ENCODE results near the gene RIT1.

RIT1 gene

DNA sequence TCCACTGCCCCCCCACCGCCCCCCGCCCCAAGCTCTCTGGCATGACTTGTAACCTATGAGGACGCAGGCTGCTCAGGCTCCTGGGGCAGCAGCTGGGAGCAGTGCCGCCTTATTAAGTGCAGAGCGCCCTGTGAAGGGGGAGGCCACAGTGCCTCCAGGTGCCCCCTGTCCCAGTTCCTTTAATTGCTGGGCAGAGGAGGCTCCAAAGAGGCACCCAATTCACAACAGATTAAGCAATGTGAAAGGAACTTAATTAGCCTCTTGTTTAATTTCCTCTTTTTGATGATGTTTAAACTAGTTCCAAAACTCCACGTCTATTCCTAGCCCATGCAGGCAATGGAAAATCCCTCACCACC lies 33.3 kb upstream of the RIT1 start:
- Histone ChIP-seq H3K36me3 (ENCODE audit: control insufficient read depth, insufficient read depth, low read length) (peaks cover 27% of the 10 kb centered on the region), H3K27me3 (ENCODE audit: control insufficient read depth, insufficient read depth, low read length) (no peaks in the 10 kb centered on the region), H3K9me3 (ENCODE audit: control insufficient read depth, insufficient read depth, low read length) (no peaks in the 10 kb centered on the region), H3K4me3 (ENCODE audit: low read depth, low read length) (no peak overlapping the region), H3K27ac (ENCODE audit: low read depth, low read length) (no peak overlapping the region), H3K9ac (ENCODE audit: low read depth, low read length) (no peak overlapping the region), H3K4me1 (ENCODE audit: control insufficient read depth, insufficient read depth, low read length) (peaks cover 12% of the 10 kb centered on the region)

DNA sequence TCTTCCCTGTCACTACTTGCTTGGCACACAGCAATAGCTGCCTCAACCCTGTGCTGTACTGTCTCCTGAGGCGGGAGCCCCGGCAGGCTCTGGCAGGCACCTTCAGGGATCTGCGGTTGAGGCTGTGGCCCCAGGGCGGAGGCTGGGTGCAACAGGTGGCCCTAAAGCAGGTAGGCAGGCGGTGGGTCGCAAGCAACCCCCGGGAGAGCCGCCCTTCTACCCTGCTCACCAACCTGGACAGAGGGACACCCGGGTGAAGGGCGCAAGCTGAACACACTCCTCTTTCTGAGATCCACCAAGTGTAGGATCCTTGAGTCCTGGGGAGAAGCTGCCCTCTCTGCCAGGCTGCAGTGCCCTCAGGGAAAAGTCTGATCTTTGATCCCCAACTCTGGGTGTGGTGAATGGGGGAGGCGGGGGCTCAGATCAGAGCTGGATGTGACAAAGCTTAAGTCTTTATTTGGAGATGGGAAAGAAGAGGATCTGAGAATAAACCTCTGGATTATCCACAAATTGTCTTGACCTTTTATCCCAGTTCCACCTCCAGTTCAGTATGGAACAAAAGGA lies 31.5 kb upstream of the RIT1 start:
- Histone ChIP-seq H3K9ac (ENCODE audit: low read depth, low read length) (no peak overlapping the region), H3K4me1 (ENCODE audit: control insufficient read depth, insufficient read depth, low read length) (peaks cover 12% of the 10 kb centered on the region), H3K4me3 (ENCODE audit: low read depth, low read length) (no peak overlapping the region), H3K27me3 (ENCODE audit: control insufficient read depth, insufficient read depth, low read length) (no peaks in the 10 kb centered on the region), H3K36me3 (ENCODE audit: control insufficient read depth, insufficient read depth, low read length) (peaks cover 13% of the 10 kb centered on the region), H3K27ac (ENCODE audit: low read depth, low read length) (no peak overlapping the region), H3K9me3 (ENCODE audit: control insufficient read depth, insufficient read depth, low read length) (no peaks in the 10 kb centered on the region)

DNA sequence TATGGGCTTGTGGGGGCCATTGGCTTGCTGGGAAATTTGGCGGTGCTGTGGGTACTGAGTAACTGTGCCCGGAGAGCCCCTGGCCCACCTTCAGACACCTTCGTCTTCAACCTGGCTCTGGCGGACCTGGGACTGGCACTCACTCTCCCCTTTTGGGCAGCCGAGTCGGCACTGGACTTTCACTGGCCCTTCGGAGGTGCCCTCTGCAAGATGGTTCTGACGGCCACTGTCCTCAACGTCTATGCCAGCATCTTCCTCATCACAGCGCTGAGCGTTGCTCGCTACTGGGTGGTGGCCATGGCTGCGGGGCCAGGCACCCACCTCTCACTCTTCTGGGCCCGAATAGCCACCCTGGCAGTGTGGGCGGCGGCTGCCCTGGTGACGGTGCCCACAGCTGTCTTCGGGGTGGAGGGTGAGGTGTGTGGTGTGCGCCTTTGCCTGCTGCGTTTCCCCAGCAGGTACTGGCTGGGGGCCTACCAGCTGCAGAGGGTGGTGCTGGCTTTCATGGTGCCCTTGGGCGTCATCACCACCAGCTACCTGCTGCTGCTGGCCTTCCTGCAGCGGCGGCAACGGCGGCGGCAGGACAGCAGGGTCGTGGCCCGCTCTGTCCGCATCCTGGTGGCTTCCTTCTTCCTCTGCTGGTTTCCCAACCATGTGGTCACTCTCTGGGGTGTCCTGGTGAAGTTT lies 30.8 kb upstream of the RIT1 start:
- Histone ChIP-seq H3K27me3 (ENCODE audit: control insufficient read depth, insufficient read depth, low read length) (no peaks in the 10 kb centered on the region), H3K4me1 (ENCODE audit: control insufficient read depth, insufficient read depth, low read length) (peaks cover 12% of the 10 kb centered on the region), H3K9me3 (ENCODE audit: control insufficient read depth, insufficient read depth, low read length) (no peaks in the 10 kb centered on the region), H3K9ac (ENCODE audit: low read depth, low read length) (no peak overlapping the region), H3K27ac (ENCODE audit: low read depth, low read length) (no peak overlapping the region), H3K4me3 (ENCODE audit: low read depth, low read length) (no peak overlapping the region), H3K36me3 (ENCODE audit: control insufficient read depth, insufficient read depth, low read length) (peaks cover 6% of the 10 kb centered on the region)

DNA sequence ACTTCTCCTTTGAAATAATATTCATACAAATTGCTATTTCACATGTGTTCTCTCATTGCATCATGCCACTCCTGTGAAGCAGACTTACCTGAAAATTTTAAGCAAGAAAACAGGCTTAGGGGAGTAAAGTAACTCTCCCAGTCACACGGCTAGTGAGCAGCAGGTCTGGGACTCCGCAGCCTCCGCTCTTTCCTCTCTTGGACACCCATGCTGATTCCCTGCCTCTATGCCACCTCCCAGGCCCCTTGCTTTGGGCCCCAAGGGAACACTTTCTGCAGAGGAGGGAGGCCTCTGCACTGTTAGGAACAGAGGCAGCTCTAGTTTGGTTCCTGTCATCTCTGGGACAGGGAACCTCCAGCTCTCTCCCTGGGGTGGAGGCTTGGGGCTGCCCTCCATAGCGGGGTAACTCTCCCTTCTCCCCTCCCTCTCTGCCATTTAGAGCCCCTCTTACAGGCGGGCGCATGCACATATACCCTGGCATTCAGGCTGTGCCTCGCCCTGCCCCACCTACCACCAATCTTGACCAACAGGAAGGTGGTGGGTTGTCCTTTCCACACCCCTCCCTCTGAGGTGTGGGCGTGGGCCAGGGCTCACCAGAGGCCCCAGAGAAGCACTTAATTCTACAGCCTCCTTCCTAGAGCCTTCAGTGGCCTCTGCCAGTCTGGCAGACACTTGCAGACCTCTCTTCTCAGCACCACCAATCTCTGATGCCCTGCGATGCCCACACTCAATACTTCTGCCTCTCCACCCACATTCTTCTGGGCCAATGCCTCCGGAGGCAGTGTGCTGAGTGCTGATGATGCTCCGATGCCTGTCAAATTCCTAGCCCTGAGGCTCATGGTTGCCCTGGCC lies 30.1 kb upstream of the RIT1 start, which contains the start of gene RXFP4:
RXFP4 (plus strand) TSS at position 646 of the 852 bp plus-strand sequence; CDS start at position 718, 72 bp downstream.
- no peak within 1 kb of the TSS for H3K9ac ChIP-seq (ENCODE audit: low read depth, low read length)
- H3K27me3 ChIP-seq (ENCODE audit: control insufficient read depth, insufficient read depth, low read length) = no peaks in the 10 kb centered on the region
- H3K4me3 ChIP-seq (ENCODE audit: low read depth, low read length) = no peak within 1 kb of the TSS
- H3K36me3 ChIP-seq (ENCODE audit: control insufficient read depth, insufficient read depth, low read length) = no peaks in the 10 kb centered on the region
- H3K4me1 ChIP-seq (ENCODE audit: control insufficient read depth, insufficient read depth, low read length) = peaks cover 6% of the 10 kb centered on the region
- no peak within 1 kb of the TSS for H3K27ac ChIP-seq (ENCODE audit: low read depth, low read length)
- H3K9me3 ChIP-seq (ENCODE audit: control insufficient read depth, insufficient read depth, low read length) = no peaks in the 10 kb centered on the region

DNA sequence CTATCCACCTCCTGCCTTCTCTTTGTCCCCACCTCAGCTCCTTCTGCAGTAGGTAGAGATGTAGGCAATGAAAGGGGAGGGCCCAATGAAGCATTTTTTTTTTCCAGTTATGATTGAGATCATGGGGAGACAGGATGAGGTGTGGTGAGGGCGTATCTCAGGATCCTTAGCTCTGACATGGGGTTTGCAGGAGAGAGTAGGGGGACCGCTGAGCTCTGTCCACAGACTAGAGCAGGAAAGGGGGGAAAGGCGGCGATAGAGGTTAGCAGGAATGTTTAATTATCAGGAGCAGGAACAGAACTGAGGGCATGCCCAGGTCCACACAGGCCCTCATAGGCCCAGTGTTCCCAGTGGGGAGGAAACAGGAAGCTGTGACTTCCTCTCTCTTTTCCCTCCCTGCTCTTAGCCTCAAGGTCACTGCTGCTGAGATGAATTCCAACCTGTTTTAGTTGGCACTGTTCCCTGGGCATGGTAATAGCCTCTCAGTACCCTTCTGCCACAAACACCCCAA lies 29.4 kb upstream of the RIT1 start:
- H3K9me3 ChIP-seq (ENCODE audit: control insufficient read depth, insufficient read depth, low read length) = no peaks in the 10 kb centered on the region
- H3K36me3 ChIP-seq (ENCODE audit: control insufficient read depth, insufficient read depth, low read length) = no peaks in the 10 kb centered on the region
- H3K27ac ChIP-seq (ENCODE audit: low read depth, low read length) = no peak overlapping the region
- H3K4me1 ChIP-seq (ENCODE audit: control insufficient read depth, insufficient read depth, low read length) = 0 out of 2 replicates have a peak, but pooled peaks cover 3% of the 10 kb centered on the region
- H3K27me3 ChIP-seq (ENCODE audit: control insufficient read depth, insufficient read depth, low read length) = no peaks in the 10 kb centered on the region
- H3K4me3 ChIP-seq (ENCODE audit: low read depth, low read length) = no peak overlapping the region
- no peak overlapping the region for H3K9ac ChIP-seq (ENCODE audit: low read depth, low read length)

DNA sequence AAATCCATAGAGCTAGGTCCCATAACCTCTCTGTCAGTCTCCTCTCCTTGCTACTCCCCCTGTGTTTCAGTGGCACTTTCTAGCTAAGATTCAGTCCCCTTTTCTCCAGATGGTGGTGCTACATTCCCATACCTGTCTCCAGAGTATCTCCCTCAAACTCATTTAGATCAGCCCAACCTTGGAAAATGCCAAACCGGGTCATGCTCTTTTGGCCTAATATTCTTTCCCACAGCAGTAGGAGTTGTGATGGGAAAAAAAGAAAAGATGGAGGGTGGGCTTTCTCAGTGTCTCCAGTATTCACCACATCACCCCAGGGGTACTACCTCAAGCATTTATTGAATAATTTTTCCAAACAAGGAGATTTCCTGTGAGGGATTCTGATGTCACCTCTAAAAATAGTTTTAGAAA lies 27.1 kb upstream of the RIT1 start:
- 0 out of 2 replicates have a peak, but pooled peaks cover 3% of the 10 kb centered on the region for H3K36me3 ChIP-seq (ENCODE audit: control insufficient read depth, insufficient read depth, low read length)
- H3K4me3 ChIP-seq (ENCODE audit: low read depth, low read length) = no peak overlapping the region
- H3K27ac ChIP-seq (ENCODE audit: low read depth, low read length) = no peak overlapping the region
- H3K9me3 ChIP-seq (ENCODE audit: control insufficient read depth, insufficient read depth, low read length) = no peaks in the 10 kb centered on the region
- no peak overlapping the region for H3K9ac ChIP-seq (ENCODE audit: low read depth, low read length)
- no peaks in the 10 kb centered on the region for H3K27me3 ChIP-seq (ENCODE audit: control insufficient read depth, insufficient read depth, low read length)
- H3K4me1 ChIP-seq (ENCODE audit: control insufficient read depth, insufficient read depth, low read length) = 0 out of 2 replicates have a peak, but pooled peaks cover 3% of the 10 kb centered on the region

DNA sequence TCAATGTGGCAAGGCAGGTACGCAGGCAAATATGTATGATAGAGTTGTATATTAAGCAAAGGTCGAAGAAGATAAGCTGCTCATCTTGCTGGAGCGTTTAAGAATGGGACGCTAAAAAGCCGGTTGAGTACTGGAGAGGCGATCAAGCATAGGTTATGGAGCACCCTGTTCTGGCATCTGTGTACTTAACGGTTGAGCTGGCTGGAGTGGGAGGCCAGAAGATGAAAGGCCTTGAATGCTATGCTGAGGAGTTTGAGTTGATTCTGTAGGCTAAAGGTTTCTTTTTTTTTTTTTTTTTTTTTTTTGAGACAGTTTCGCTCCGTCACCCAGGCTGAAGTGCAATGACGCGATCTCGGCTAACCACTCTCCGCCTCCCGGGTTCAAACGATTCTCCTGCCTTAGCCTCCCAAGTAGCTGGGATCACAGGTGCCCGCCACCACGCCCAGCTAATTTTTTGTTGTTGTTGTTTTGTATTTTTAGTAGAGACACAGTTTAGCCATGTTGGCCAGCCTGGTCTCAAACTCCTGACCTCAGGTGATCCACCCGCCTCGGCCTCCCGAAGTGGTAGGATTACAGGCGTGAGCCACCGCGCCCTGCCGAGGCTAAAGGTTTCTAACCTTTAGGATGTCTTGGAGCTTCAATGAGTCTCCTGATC lies 23.9 kb upstream of the RIT1 start:
- Histone ChIP-seq H3K9me3 (ENCODE audit: control insufficient read depth, insufficient read depth, low read length) (no peaks in the 10 kb centered on the region), H3K27ac (ENCODE audit: low read depth, low read length) (peak overlapping the region; percentile 94), H3K27me3 (ENCODE audit: control insufficient read depth, insufficient read depth, low read length) (no peaks in the 10 kb centered on the region), H3K4me3 (ENCODE audit: low read depth, low read length) (peak overlapping the region; percentile 85), H3K36me3 (ENCODE audit: control insufficient read depth, insufficient read depth, low read length) (peaks cover 34% of the 10 kb centered on the region), H3K9ac (ENCODE audit: low read depth, low read length) (peak overlapping the region; percentile 82), H3K4me1 (ENCODE audit: control insufficient read depth, insufficient read depth, low read length) (peaks cover 9% of the 10 kb centered on the region)

DNA sequence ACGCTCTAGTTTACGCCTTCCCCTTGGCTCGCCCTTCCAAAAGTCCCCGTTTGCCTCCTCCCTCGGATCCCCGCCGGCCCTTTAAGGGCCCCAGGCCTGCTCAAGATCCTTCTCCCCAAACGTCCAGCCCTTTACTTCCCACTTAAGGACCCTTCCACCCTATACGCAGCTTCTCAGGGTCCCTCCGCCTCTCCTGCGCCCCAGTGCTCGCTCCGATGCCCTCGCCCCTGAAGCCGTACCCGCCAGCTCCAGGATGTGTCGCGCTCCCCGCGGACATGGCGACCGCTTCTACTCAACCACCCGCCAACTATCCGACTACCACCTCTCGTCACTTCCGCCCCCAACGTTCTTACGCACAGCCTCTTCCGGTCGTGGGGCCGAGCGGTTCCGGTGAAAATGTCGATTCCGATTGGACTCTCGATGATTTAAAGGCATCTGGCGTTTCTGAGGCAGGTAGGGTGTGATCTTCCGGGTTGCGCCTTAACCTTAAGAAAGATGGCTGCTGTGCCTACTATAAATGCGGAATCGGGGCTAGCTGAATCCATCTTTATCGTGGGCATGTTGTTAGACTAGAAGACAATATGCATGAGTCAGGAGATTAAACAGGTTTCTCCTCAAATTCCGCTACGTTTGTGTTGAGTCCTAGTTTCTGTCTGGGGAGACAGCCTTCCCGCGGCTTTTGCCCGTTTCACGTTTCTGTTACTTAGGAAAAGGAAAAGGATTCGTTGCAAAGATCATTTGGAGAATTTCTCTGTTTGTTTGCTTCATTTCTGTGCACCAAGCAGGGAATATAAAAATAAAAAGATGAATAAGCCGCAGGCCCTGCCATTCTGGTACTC lies 23.2 kb upstream of the RIT1 start, which contains the start of gene KHDC4:
KHDC4 (minus strand) TSS at position 317 of the 839 bp plus-strand sequence; CDS start at position 277, 40 bp downstream.
- Histone ChIP-seq H3K36me3 (ENCODE audit: control insufficient read depth, insufficient read depth, low read length) (peaks cover 40% of the 10 kb centered on the region), H3K9ac (ENCODE audit: low read depth, low read length) (peak within 1 kb of the TSS; percentile 88), H3K27ac (ENCODE audit: low read depth, low read length) (peak within 1 kb of the TSS; percentile 94), H3K4me1 (ENCODE audit: control insufficient read depth, insufficient read depth, low read length) (peaks cover 9% of the 10 kb centered on the region), H3K9me3 (ENCODE audit: control insufficient read depth, insufficient read depth, low read length) (no peaks in the 10 kb centered on the region), H3K4me3 (ENCODE audit: low read depth, low read length) (peak within 1 kb of the TSS; percentile 85), H3K27me3 (ENCODE audit: control insufficient read depth, insufficient read depth, low read length) (no peaks in the 10 kb centered on the region)

DNA sequence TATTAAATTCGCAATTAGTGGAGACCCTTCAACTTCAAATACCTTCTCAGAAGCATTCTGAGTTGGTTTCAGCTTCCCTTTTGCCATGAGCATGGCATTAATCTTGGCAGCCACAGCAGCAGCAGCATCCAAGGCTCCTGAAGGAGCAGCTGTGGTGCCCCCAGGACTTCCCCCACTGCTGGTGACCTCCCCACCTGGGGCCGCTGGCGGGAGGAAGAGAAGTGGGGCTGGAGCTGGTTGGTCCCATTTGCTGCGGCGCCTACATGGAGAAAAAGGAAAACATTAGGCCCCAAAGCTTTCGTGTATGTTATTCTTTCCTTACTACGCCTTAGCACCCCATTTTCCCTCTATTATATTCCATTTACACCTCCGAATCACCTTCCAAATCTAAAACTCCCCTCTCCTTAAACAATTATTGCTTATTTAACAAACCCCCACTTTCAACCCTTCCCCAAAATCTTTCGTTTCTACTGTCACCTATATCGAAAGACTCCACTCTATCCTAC lies 22.5 kb upstream of the RIT1 start:
- Histone ChIP-seq H3K9me3 (ENCODE audit: control insufficient read depth, insufficient read depth, low read length) (no peaks in the 10 kb centered on the region), H3K36me3 (ENCODE audit: control insufficient read depth, insufficient read depth, low read length) (peaks cover 47% of the 10 kb centered on the region), H3K4me1 (ENCODE audit: control insufficient read depth, insufficient read depth, low read length) (peaks cover 9% of the 10 kb centered on the region), H3K27ac (ENCODE audit: low read depth, low read length) (peak overlapping the region; percentile 94), H3K4me3 (ENCODE audit: low read depth, low read length) (peak overlapping the region; percentile 85), H3K9ac (ENCODE audit: low read depth, low read length) (peak overlapping the region; percentile 88), H3K27me3 (ENCODE audit: control insufficient read depth, insufficient read depth, low read length) (no peaks in the 10 kb centered on the region)

DNA sequence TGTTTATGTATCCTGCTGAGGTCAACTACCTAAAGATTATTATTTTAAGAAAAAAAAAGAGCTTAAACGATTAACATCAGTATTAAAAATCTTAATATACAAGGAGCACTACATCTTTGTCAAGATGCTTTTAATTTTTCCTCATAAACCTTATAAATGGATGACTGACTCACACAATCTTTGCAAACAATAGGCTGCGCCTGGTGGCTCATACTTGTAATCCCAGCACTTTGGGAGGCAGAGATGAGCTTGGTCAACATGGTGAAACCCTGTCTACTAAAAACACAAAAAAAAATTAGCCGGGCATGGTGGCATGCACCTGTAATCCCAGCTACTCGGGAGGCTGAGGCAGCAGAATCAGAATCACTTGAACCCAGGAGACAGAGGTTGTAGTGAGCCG lies 21.3 kb upstream of the RIT1 start:
- H3K9me3 ChIP-seq (ENCODE audit: control insufficient read depth, insufficient read depth, low read length) = no peaks in the 10 kb centered on the region
- H3K4me3 ChIP-seq (ENCODE audit: low read depth, low read length) = peak overlapping the region; percentile 85; the same call in 1 of the 2 replicates
- peak overlapping the region; percentile 24 for H3K27ac ChIP-seq (ENCODE audit: low read depth, low read length)
- H3K9ac ChIP-seq (ENCODE audit: low read depth, low read length) = no peak overlapping the region
- no peaks in the 10 kb centered on the region for H3K27me3 ChIP-seq (ENCODE audit: control insufficient read depth, insufficient read depth, low read length)
- H3K36me3 ChIP-seq (ENCODE audit: control insufficient read depth, insufficient read depth, low read length) = peaks cover 58% of the 10 kb centered on the region
- H3K4me1 ChIP-seq (ENCODE audit: control insufficient read depth, insufficient read depth, low read length) = peaks cover 9% of the 10 kb centered on the region
